Lung (tissue), 12 donors: ENCODE measurements around the gene SP1. TPM values are rescaled to one million over a fixed set of nuclear protein-coding genes. Genes with fewer than 3 reads are reported as not detected.

ENCODE experiments used
- ATAC-seq: fragments of 200-7000 bp; cut with Tn5 transposase; one replicate; pipeline ENCODE4 v1.9.1; 2020; ENCODE audit warnings: moderate number of reproducible peaks; ENCODE audit not compliant: insufficient read depth, low FRiP score
- DNase-seq, 3 donors: peaks; one replicate each; pipeline ENCODE4 v3.0.0-alpha.2; 2013 to 2017
- H3K27ac ChIP-seq, 2 donors: one replicate each; pipeline ENCODE4 v1.5.1; 2013; ENCODE audit warnings: mild to moderate bottlenecking in 2 of 2, moderate library complexity in 2 of 2, control low read depth in 1 of 2, inconsistent platforms in 1 of 2, low read depth in 1 of 2, low read length in 1 of 2
- H3K27me3 ChIP-seq, 3 donors: one replicate each; pipeline ENCODE4 v1.5.1; 2013; ENCODE audit warnings: low read length in 2 of 3; ENCODE audit not compliant: control insufficient read depth in 3 of 3, insufficient read depth in 3 of 3
- H3K36me3 ChIP-seq, 4 donors: one replicate each; pipeline ENCODE4 v1.5.1; 2013; ENCODE audit warnings: low read length in 4 of 4, mild to moderate bottlenecking in 1 of 4, moderate library complexity in 1 of 4; ENCODE audit not compliant: control insufficient read depth in 4 of 4, insufficient read depth in 4 of 4
- H3K4me1 ChIP-seq, 5 donors: one replicate each; pipeline ENCODE4 v1.5.1; 2013; ENCODE audit warnings: low read length in 5 of 5, mild to moderate bottlenecking in 2 of 5, moderate library complexity in 1 of 5; ENCODE audit not compliant: control insufficient read depth in 5 of 5, insufficient read depth in 5 of 5
- H3K4me3 ChIP-seq: one replicate; pipeline ENCODE4 v1.5.1; 2013; ENCODE audit warnings: mild to moderate bottlenecking, control low read depth, moderate library complexity
- H3K9ac ChIP-seq, 2 donors: one replicate each; pipeline ENCODE4 v1.5.1; 2013; ENCODE audit warnings: low read length in 2 of 2, control low read depth in 1 of 2; ENCODE audit not compliant: insufficient read depth in 1 of 2
- H3K9me3 ChIP-seq, 4 donors: one replicate each; pipeline ENCODE4 v1.5.1; 2013; ENCODE audit warnings: low read length in 3 of 4, mild to moderate bottlenecking in 1 of 4, moderate library complexity in 1 of 4; ENCODE audit not compliant: control insufficient read depth in 4 of 4, insufficient read depth in 3 of 4
- CTCF ChIP-seq: IDR thresholded peaks from 2 replicates; pipeline ENCODE4 v1.5.1; 2012; ENCODE audit warnings: mild to moderate bottlenecking; ENCODE audit errors: control extremely low read depth, extremely low read depth
- whole genome bisulfite sequencing, 2 donors: extraction: QIAGEN DNeasy Blood & Tissue Kit; methylation state at CpG; one replicate each; pipeline ENCODE4 v1.1.7; 2013; 5-methylcytosine and 5-hydroxymethylcytosine counted together
- polyA plus RNA-seq, 2 donors: library from polyadenylated mRNA; stranded (reverse); fragments of 200-250 nt; gene quantifications; one replicate each; pipeline ENCODE4 v1.2.1, GENCODE V29; 2013
- total RNA-seq, 2 donors: library from RNA; depleted of rRNA in 1 of 2; stranded (reverse); fragments of >200 nt in 1 of 2; gene quantifications; one replicate each; pipeline ENCODE4 v1.2.1, GENCODE V29; 2014 to 2021
- donor health status: control.
- donor health status: control.
- donor health status: Bipolar disorder and iron deficiency.
- donor health status: healthy.
- donor health status: DM: yes; HTN: yes; CAD: no.

SP1 gene
- total and polyA plus RNA-seq, 4 donors, result 16.2 to 72.2 (median 47.5) TPM

DNA sequence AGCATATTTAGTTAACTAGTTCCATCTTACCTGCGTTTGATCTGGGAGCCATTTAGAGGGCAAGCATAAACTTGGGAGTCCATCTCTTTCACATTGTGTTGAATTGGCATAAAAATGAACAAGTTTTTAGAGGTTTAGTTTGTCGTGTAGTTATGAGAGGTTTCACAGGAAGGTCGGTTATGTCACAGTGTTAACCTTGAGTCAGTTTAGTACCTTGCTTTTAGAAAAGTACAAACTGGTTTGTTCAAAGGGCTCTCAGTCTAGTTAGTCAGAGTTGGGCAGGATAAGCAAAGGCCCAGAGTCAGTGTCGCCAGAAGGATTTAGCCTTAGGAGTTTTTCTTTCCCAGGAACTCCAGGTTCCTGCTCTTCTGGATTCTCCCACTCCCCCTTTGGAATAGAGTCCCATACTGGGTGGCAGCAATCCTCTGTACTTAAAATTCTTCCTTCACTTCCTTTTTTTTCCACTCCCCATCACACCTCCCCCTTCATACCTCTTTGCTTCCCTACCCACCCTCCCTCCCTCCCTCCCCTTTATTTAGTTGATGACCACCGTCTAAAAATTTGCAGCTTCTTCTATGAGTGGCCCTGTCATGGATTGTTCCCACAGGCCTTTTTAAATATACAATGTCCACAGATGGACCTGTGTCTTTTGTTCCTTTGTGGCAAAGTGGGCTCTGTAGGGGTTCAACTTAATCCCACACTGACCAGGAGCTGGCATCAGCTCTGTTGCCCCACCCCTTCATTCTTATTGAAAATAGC is 84.0 kb downstream of the SP1 start:
- H3K27ac ChIP-seq, result peak overlapping the region in 1 of 2 donors; percentile 72
- peaks cover 58 to 91% (median 79%) of the 10 kb centered on the region in 4 donors for H3K36me3 ChIP-seq
- H3K9me3 ChIP-seq, result no peaks in the 10 kb centered on the region
- TF ChIP-seq CTCF, result no peak
- ATAC-seq, result no peak
- 65 to 68% methylated on average over 5 of the region's 5 CpGs for whole genome bisulfite sequencing, 2 donors
- H3K4me3 ChIP-seq, result no peak overlapping the region
- no peak overlapping the region for H3K9ac ChIP-seq
- H3K4me1 ChIP-seq, result peaks cover 0 to 19% (median 0%) of the 10 kb centered on the region in 5 donors
- H3K27me3 ChIP-seq, result no peaks in the 10 kb centered on the region
- no peak for DNase-seq

DNA sequence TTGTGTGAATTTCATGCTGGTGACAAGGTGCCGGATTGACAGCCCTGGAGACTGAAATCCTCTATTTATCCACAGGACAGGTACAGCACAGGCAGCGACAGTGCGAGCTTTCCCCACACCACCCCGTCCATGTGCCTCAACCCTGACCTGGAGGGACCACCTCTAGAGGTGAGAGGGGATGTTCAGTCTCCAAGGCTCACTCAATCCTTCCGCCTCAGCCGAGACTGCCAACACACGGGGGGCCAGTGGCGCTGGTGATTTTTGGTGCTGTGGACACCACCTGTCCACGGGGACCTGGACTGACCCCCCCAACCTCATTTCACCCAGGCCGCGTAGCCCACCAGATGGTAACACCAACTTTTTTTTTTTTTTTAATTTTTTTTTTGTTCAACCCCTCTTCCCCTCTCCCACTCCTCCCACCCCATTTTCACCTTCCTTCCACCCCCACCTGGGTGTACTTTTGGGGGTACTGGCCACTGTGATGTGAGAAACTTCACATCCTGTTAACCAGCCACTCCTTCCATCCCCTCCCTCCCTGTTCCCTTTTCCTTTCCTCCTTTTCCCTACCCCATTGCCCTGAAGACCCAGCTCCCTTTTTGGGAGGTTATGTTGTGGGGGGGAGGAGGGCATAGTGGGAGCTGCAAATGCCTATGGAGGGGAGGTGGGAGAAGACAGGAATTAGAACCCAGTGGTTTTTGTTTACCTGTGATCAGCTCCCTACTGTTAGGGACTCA is 84.9 kb downstream of the SP1 start:
- peaks cover 59 to 91% (median 77%) of the 10 kb centered on the region in 4 donors for H3K36me3 ChIP-seq
- no peaks in the 10 kb centered on the region for H3K27me3 ChIP-seq
- H3K4me3 ChIP-seq, result no peak overlapping the region
- peaks cover 0 to 19% (median 0%) of the 10 kb centered on the region in 5 donors for H3K4me1 ChIP-seq
- DNase-seq (no peak), ATAC-seq (no peak)
- no peaks in the 10 kb centered on the region for H3K9me3 ChIP-seq
- WGBS, 2 donors, result 96% methylated on average over 11 of the region's 11 CpGs
- H3K27ac ChIP-seq, result no peak overlapping the region
- no peak for TF ChIP-seq CTCF
- H3K9ac ChIP-seq, result no peak overlapping the region

- no peak overlapping the region for H3K4me3 ChIP-seq
- no peak overlapping the region for H3K9ac ChIP-seq
- H3K36me3 ChIP-seq, result peaks cover 57 to 87% (median 78%) of the 10 kb centered on the region in 4 donors
- ATAC-seq (no peak), DNase-seq (no peak)
- H3K9me3 ChIP-seq, result no peaks in the 10 kb centered on the region
- H3K4me1 ChIP-seq, result peaks cover 0 to 19% (median 0%) of the 10 kb centered on the region in 5 donors
- no peak for TF ChIP-seq CTCF
- WGBS, 2 donors, result 74 to 80% methylated on average over 2 of the region's 2 CpGs
- H3K27me3 ChIP-seq, result no peaks in the 10 kb centered on the region
- H3K27ac ChIP-seq, result no peak overlapping the region
These were observed 85.7 kb downstream of the SP1 start for GRCh38 chr12:53465679-53466078.

Other genes with a start within 250 kb of the SP1 start
- gene ZNF740, start 199.5 kb upstream of the SP1 start, total RNA-seq, result 10 to 100 TPM; 28.0 to 37.4 TPM
- gene ZNF740, start 199.5 kb upstream of the SP1 start, polyA plus RNA-seq, result 1 to 10 TPM; 7.8 to 8.6 TPM
- gene CSAD, start 199.3 kb upstream of the SP1 start, total RNA-seq, result 10 to 100 TPM; 30.1 to 48.8 TPM
- gene CSAD, start 199.3 kb upstream of the SP1 start, polyA plus RNA-seq, result 10 to 100 TPM; 21.7 to 36.5 TPM
- gene ITGB7, start 172.9 kb upstream of the SP1 start, total RNA-seq, result 1 to 10 TPM; 2.3 to 7.9 TPM
- gene ITGB7, start 172.9 kb upstream of the SP1 start, polyA plus RNA-seq, result 1 to 10 TPM; 3.9 to 6.1 TPM
- gene RARG, start 148.0 kb upstream of the SP1 start, total RNA-seq, result 10 to 100 TPM; 27.8 to 29.7 TPM
- 10 to 100 TPM; 12.0 to 14.2 TPM for gene RARG, start 148.0 kb upstream of the SP1 start, polyA plus RNA-seq
- 1 to 10 TPM; 2.0 to 6.7 TPM for gene ESPL1, start 111.9 kb upstream of the SP1 start, total RNA-seq
- gene ESPL1, start 111.9 kb upstream of the SP1 start, polyA plus RNA-seq, result under 1 TPM; 0.77 to 0.97 TPM
- gene PFDN5, start 84.6 kb upstream of the SP1 start, total RNA-seq, result 100 to 1,000 TPM; 351 to 361 TPM
- 1,000 to 10,000 TPM in 1 of 2 donors, 100 to 1,000 TPM in 1; 649 to 1,722 TPM for gene PFDN5, start 84.6 kb upstream of the SP1 start, polyA plus RNA-seq
- 10 to 100 TPM; 22.1 to 63.5 TPM for gene MYG1, start 80.5 kb upstream of the SP1 start, total RNA-seq
- gene MYG1, start 80.5 kb upstream of the SP1 start, polyA plus RNA-seq, result 10 to 100 TPM; 56.1 to 88.9 TPM
- gene AAAS, start 58.6 kb upstream of the SP1 start, total RNA-seq, result 10 to 100 TPM; 51.4 to 51.7 TPM
- 10 to 100 TPM; 29.7 to 37.0 TPM for gene AAAS, start 58.6 kb upstream of the SP1 start, polyA plus RNA-seq
- not detected for gene SP7, start 43.8 kb upstream of the SP1 start, total RNA-seq
- gene SP7, start 43.8 kb upstream of the SP1 start, polyA plus RNA-seq, result not detected
- under 1 TPM in 1 of 2 donors, not detected in 1; 0.52 TPM for gene AMHR2, start 43.7 kb downstream of the SP1 start, total RNA-seq
- under 1 TPM; 0.02 to 0.22 TPM for gene AMHR2, start 43.7 kb downstream of the SP1 start, polyA plus RNA-seq
- 100 to 1,000 TPM in 1 of 2 donors, 10 to 100 TPM in 1; 59.0 to 178 TPM for gene PRR13, start 61.6 kb downstream of the SP1 start, total RNA-seq
- 100 to 1,000 TPM; 157 to 336 TPM for gene PRR13, start 61.6 kb downstream of the SP1 start, polyA plus RNA-seq
- gene PCBP2, start 71.9 kb downstream of the SP1 start, total RNA-seq, result 100 to 1,000 TPM; 612 to 697 TPM
- gene PCBP2, start 71.9 kb downstream of the SP1 start, polyA plus RNA-seq, result 100 to 1,000 TPM; 363 to 501 TPM
- gene MAP3K12, start 119.3 kb downstream of the SP1 start, total RNA-seq, result 10 to 100 TPM; 21.2 to 25.4 TPM
- gene MAP3K12, start 119.3 kb downstream of the SP1 start, polyA plus RNA-seq, result 10 to 100 TPM; 13.4 to 18.9 TPM
- gene TARBP2, start 121.1 kb downstream of the SP1 start, total RNA-seq, result 10 to 100 TPM; 32.6 to 41.3 TPM
- gene TARBP2, start 121.1 kb downstream of the SP1 start, polyA plus RNA-seq, result 10 to 100 TPM; 32.2 to 37.1 TPM
- gene NPFF, start 127.3 kb downstream of the SP1 start, total RNA-seq, result not detected
- under 1 TPM in 1 of 2 donors, not detected in 1; 0.45 TPM for gene NPFF, start 127.3 kb downstream of the SP1 start, polyA plus RNA-seq
- gene ATF7, start 246.2 kb downstream of the SP1 start, total RNA-seq, result 10 to 100 TPM; 40.4 to 43.3 TPM
- 10 to 100 TPM; 16.8 to 22.9 TPM for gene ATF7, start 246.2 kb downstream of the SP1 start, polyA plus RNA-seq